HEK293 (cell line): ENCODE measurements around the gene GRM5.
"Not testable (repeated sequence)": the region's sequence is repeated elsewhere in the genome, so short reads cannot be mapped to it uniquely, and the experiment has no call there.

Experiments used
- ZBTB21 ChIP-seq: fragments of 450-650 bp; formaldehyde crosslinking; IDR thresholded peaks from 2 replicates; pipeline ENCODE4 v1.5.1; 2017; ENCODE audit warnings: missing biosample characterization, missing genetic modification characterization
- ZFP37 ChIP-seq: fragments of 450-650 bp; formaldehyde crosslinking; IDR thresholded peaks from 2 replicates; pipeline ENCODE4 v1.5.1; 2016; ENCODE audit warnings: missing biosample characterization, missing genetic modification characterization
- ZNF510 ChIP-seq: fragments of 450-650 bp; formaldehyde crosslinking; IDR thresholded peaks from 2 replicates; pipeline ENCODE4 v1.5.1; 2018; ENCODE audit warnings: mild to moderate bottlenecking, missing genetic modification characterization, missing biosample characterization; ENCODE audit not compliant: insufficient replicate concordance
- ZNF791 ChIP-seq: fragments of 450-650 bp; formaldehyde crosslinking; IDR thresholded peaks from 2 replicates; pipeline ENCODE4 v1.5.1; 2016; ENCODE audit warnings: missing biosample characterization, missing genetic modification characterization
- TF ChIP-seq, protein P1 (sequence below): fragments of 450-650 bp; formaldehyde crosslinking; IDR thresholded peaks from 2 replicates; pipeline ENCODE4 v1.5.1; 2016; ENCODE audit warnings: missing biosample characterization, missing genetic modification characterization
- TF ChIP-seq, protein P2 (sequence below): fragments of 450-650 bp; formaldehyde crosslinking; IDR thresholded peaks from 2 replicates; pipeline ENCODE4 v1.5.1; 2016; ENCODE audit warnings: missing biosample characterization, missing genetic modification characterization
- TF ChIP-seq, protein P3 (sequence below): fragments of 450-650 bp; IDR thresholded peaks from 2 replicates; pipeline ENCODE4 v1.5.1; 2018; ENCODE audit warnings: missing biosample characterization, missing genetic modification characterization
- TF ChIP-seq, protein P4 (sequence below): fragments of 450-650 bp; formaldehyde crosslinking; IDR thresholded peaks from 2 replicates; pipeline ENCODE4 v1.5.1; 2016; ENCODE audit warnings: missing biosample characterization, missing genetic modification characterization

DNA sequence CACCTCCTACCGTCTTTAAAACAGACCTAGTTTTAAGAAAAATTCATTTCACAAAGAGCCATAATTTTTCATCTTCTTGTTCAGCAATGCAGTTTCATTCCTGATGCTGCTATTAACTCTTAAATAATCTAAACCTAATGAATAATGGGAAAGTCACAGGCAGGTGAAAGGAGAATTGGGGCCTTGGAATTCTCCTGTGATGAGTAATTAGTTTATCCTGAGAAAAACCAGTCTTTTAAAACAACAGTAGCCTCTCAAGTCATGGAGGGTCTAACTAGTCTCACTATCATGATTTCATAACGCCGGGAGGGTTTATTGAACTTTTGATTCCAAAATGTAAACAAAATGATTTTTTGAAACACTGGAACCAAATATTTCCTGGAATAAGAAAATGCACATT is 86.8 kb downstream of the GRM5 start:
- TF ChIP-seq, protein P1, sequence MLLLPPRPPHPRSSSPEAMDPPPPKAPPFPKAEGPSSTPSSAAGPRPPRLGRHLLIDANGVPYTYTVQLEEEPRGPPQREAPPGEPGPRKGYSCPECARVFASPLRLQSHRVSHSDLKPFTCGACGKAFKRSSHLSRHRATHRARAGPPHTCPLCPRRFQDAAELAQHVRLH (tag by site-specific recombination) = not testable (repeated sequence)
- TF ChIP-seq ZBTB21 (tag by site-specific recombination); ZFP37 (tag by site-specific recombination); ZNF510; ZNF791 (tag by site-specific recombination): not testable (repeated sequence)
- TF ChIP-seq, protein P2, sequence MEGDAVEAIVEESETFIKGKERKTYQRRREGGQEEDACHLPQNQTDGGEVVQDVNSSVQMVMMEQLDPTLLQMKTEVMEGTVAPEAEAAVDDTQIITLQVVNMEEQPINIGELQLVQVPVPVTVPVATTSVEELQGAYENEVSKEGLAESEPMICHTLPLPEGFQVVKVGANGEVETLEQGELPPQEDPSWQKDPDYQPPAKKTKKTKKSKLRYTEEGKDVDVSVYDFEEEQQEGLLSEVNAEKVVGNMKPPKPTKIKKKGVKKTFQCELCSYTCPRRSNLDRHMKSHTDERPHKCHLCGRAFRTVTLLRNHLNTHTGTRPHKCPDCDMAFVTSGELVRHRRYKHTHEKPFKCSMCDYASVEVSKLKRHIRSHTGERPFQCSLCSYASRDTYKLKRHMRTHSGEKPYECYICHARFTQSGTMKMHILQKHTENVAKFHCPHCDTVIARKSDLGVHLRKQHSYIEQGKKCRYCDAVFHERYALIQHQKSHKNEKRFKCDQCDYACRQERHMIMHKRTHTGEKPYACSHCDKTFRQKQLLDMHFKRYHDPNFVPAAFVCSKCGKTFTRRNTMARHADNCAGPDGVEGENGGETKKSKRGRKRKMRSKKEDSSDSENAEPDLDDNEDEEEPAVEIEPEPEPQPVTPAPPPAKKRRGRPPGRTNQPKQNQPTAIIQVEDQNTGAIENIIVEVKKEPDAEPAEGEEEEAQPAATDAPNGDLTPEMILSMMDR (tag by site-specific recombination) = not testable (repeated sequence)
- TF ChIP-seq, protein P3, sequence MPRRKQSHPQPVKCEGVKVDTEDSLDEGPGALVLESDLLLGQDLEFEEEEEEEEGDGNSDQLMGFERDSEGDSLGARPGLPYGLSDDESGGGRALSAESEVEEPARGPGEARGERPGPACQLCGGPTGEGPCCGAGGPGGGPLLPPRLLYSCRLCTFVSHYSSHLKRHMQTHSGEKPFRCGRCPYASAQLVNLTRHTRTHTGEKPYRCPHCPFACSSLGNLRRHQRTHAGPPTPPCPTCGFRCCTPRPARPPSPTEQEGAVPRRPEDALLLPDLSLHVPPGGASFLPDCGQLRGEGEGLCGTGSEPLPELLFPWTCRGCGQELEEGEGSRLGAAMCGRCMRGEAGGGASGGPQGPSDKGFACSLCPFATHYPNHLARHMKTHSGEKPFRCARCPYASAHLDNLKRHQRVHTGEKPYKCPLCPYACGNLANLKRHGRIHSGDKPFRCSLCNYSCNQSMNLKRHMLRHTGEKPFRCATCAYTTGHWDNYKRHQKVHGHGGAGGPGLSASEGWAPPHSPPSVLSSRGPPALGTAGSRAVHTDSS (tag by site-specific recombination) = not testable (repeated sequence)
- TF ChIP-seq, protein P4, sequence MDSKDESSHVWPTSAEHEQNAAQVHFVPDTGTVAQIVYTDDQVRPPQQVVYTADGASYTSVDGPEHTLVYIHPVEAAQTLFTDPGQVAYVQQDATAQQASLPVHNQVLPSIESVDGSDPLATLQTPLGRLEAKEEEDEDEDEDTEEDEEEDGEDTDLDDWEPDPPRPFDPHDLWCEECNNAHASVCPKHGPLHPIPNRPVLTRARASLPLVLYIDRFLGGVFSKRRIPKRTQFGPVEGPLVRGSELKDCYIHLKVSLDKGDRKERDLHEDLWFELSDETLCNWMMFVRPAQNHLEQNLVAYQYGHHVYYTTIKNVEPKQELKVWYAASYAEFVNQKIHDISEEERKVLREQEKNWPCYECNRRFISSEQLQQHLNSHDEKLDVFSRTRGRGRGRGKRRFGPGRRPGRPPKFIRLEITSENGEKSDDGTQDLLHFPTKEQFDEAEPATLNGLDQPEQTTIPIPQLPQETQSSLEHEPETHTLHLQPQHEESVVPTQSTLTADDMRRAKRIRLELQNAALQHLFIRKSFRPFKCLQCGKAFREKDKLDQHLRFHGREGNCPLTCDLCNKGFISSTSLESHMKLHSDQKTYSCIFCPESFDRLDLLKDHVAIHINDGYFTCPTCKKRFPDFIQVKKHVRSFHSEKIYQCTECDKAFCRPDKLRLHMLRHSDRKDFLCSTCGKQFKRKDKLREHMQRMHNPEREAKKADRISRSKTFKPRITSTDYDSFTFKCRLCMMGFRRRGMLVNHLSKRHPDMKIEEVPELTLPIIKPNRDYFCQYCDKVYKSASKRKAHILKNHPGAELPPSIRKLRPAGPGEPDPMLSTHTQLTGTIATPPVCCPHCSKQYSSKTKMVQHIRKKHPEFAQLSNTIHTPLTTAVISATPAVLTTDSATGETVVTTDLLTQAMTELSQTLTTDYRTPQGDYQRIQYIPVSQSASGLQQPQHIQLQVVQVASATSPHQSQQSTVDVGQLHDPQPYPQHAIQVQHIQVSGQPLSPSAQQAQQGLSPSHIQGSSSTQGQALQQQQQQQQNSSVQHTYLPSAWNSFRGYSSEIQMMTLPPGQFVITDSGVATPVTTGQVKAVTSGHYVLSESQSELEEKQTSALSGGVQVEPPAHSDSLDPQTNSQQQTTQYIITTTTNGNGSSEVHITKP (tag by site-specific recombination) = not testable (repeated sequence)
